Mesenchymal stem cell (in vitro differentiated cells and primary cell): ENCODE measurements around the gene REC114.

Source experiments
- DNase-seq: peaks from one replicate; pipeline ENCODE4 v3.0.0-alpha.2; 2013
- H2AFZ ChIP-seq: one replicate; pipeline ENCODE4 v1.6.1; 2013; ENCODE audit warnings: low read depth, mild to moderate bottlenecking, control low read depth, inconsistent platforms, low read length, moderate library complexity
- H2AK5ac ChIP-seq: 2 replicates; pipeline ENCODE4 v1.6.1; 2013; ENCODE audit warnings: low read length, moderate library complexity, mild to moderate bottlenecking, inconsistent platforms; ENCODE audit not compliant: severe bottlenecking
- H2BK120ac ChIP-seq: one replicate; pipeline ENCODE4 v1.6.1; 2013; ENCODE audit warnings: low read depth, mild to moderate bottlenecking, inconsistent platforms, low read length, moderate library complexity
- H2BK12ac ChIP-seq, 2 experiments: one replicate each; pipeline ENCODE4 v1.6.1; 2013; ENCODE audit warnings: inconsistent platforms in 2 of 2, low read length in 2 of 2, mild to moderate bottlenecking in 2 of 2, moderate library complexity in 2 of 2, control low read depth in 1 of 2
- H2BK15ac ChIP-seq: one replicate; pipeline ENCODE4 v1.6.1; 2013; ENCODE audit warnings: mild to moderate bottlenecking, low read depth, inconsistent platforms; ENCODE audit not compliant: poor library complexity, severe bottlenecking
- H2BK5ac ChIP-seq: 2 replicates; pipeline ENCODE4 v1.6.1; 2013; ENCODE audit warnings: low read depth, mild to moderate bottlenecking, low read length, control low read depth, inconsistent platforms; ENCODE audit not compliant: poor library complexity, severe bottlenecking
- H3K14ac ChIP-seq, 2 experiments: one replicate each; pipeline ENCODE4 v1.6.1; 2013; ENCODE audit warnings: inconsistent platforms in 2 of 2, low read length in 2 of 2, control low read depth in 1 of 2, mild to moderate bottlenecking in 1 of 2, moderate library complexity in 1 of 2
- H3K18ac ChIP-seq, 2 experiments: one replicate each; pipeline ENCODE4 v1.6.1; 2013; ENCODE audit warnings: inconsistent platforms in 2 of 2, low read length in 2 of 2, control low read depth in 1 of 2, low read depth in 1 of 2, mild to moderate bottlenecking in 1 of 2
- H3K23ac ChIP-seq, 2 experiments: one replicate each; pipeline ENCODE4 v1.6.1; 2013; ENCODE audit warnings: inconsistent platforms in 2 of 2, low read length in 2 of 2, mild to moderate bottlenecking in 2 of 2, moderate library complexity in 2 of 2, control low read depth in 1 of 2
- H3K27ac ChIP-seq: 2 replicates; pipeline ENCODE4 v1.5.1; 2013; ENCODE audit warnings: mild to moderate bottlenecking, moderate library complexity, low read length, control low read depth, inconsistent platforms; ENCODE audit not compliant: poor library complexity, severe bottlenecking
- H3K27me3 ChIP-seq, 2 experiments: 2 replicates each; pipeline versions ENCODE4 v1.6.1 to v1.7.0; 2013; ENCODE audit warnings: low read length in 2 of 2, mild to moderate bottlenecking in 2 of 2, moderate library complexity in 2 of 2, control low read depth in 1 of 2, inconsistent platforms in 1 of 2; ENCODE audit not compliant: control insufficient read depth in 1 of 2, insufficient read depth in 1 of 2
- H3K36me3 ChIP-seq, 2 experiments: 2 replicates each; pipeline versions ENCODE4 v1.6.1 to v1.7.0; 2013; ENCODE audit warnings: low read length in 2 of 2, control low read depth in 1 of 2, inconsistent platforms in 1 of 2, low read depth in 1 of 2, mild to moderate bottlenecking in 1 of 2; ENCODE audit not compliant: insufficient read depth in 2 of 2, control insufficient read depth in 1 of 2
- H3K4ac ChIP-seq, 2 experiments: one replicate each; pipeline ENCODE4 v1.6.1; 2013; ENCODE audit warnings: inconsistent platforms in 2 of 2, low read length in 2 of 2, mild to moderate bottlenecking in 2 of 2, moderate library complexity in 2 of 2, control low read depth in 1 of 2, low read depth in 1 of 2
- H3K4me1 ChIP-seq: 2 replicates; pipeline ENCODE4 v1.6.1; 2013; ENCODE audit warnings: low read depth, low read length, control low read depth; ENCODE audit not compliant: control insufficient read depth, insufficient read depth
- H3K4me2 ChIP-seq: 2 replicates; pipeline ENCODE4 v1.6.1; 2013; ENCODE audit warnings: low read length, mild to moderate bottlenecking, inconsistent platforms; ENCODE audit not compliant: poor library complexity, severe bottlenecking
- H3K4me3 ChIP-seq, 2 experiments: 2 replicates each; pipeline versions ENCODE4 v1.5.1 to v1.7.0; 2013; ENCODE audit warnings: low read length in 2 of 2, mild to moderate bottlenecking in 2 of 2, control low read depth in 1 of 2, low read depth in 1 of 2; ENCODE audit not compliant: insufficient read depth in 1 of 2
- H3K79me1 ChIP-seq: replicated peaks from 2 replicates; pipeline ENCODE4 v1.6.1; 2013; ENCODE audit warnings: mild to moderate bottlenecking, control low read depth, low read length, inconsistent platforms; ENCODE audit not compliant: poor library complexity, severe bottlenecking
- H3K9ac ChIP-seq: 2 replicates; pipeline ENCODE4 v1.7.0; 2013; ENCODE audit warnings: mild to moderate bottlenecking, low read length, moderate library complexity
- H3K9me3 ChIP-seq: 2 replicates; pipeline ENCODE4 v1.7.0; 2013; ENCODE audit warnings: mild to moderate bottlenecking, low read length; ENCODE audit not compliant: control insufficient read depth
- H4K8ac ChIP-seq: one replicate; pipeline ENCODE4 v1.6.1; 2013; ENCODE audit warnings: inconsistent platforms, mild to moderate bottlenecking, low read length, moderate library complexity
- H4K91ac ChIP-seq: one replicate; pipeline ENCODE4 v1.6.1; 2013; ENCODE audit warnings: mild to moderate bottlenecking, low read length, inconsistent platforms
- WGBS: methylation state at CpG from one replicate; pipeline ENCODE4 v1.1.7; 2013; ENCODE audit warnings: mixed read lengths; 5-methylcytosine and 5-hydroxymethylcytosine counted together

Gene REC114

DNA sequence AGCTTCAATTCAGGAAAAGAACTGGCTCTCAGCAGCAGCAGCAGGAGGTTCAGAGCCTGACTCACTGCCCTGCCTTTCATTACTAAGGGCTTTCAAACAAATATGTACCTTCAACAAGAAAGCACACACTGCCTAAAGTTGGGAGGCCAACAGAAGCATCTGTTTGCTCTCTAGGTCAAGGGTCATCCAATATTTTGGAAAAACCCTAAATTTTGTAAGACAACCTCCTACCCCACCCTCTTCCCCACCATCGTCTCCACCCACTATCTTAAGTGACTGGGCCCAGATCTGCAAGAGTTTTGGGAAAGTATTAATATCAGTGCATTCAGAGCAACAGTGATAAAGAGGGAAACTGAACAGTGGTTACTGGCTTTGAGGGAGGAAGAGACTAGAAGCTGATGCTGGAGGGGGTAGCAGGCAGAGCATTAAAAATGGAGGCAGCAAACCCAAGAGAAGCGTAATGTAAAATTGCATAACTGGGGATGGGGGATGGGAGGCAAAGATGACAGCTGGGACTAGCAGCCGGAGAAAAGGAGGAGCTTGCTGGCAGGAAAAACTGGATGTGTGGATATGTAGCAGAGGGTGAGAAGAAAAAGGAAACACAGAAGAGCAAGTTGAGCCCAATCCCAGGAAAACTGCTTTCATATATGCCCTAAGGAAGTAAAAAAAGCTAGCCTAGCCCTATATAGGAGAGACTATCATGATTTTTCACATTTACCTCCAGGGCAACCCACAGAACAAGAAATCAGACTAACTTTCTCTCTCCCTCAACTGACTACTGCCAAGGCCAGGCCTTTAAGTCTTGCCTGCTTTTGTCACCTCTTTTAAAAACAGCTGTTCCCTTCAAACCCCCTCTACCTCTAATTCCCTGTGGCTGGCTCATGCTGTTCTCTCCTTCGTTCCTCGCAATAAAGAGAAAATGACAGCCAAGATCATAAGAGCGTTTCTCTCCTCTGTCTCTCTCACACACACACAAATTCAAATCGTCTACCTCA is 158.8 kb downstream of the REC114 start:
- Histone ChIP-seq H2BK5ac (no peak overlapping the region), H4K91ac (no peak overlapping the region), H3K4me2 (no peak overlapping the region), H3K27me3 (no peaks in the 10 kb centered on the region), H3K36me3 (peaks cover 4 to 10% of the 10 kb centered on the region in 2 experiments), H3K23ac (no peak overlapping the region), H2AFZ (no peak overlapping the region), H3K14ac (no peak overlapping the region), H3K27ac (peak overlapping the region; percentile 38), H3K9ac (peak overlapping the region; percentile 48), H2BK15ac (no peak overlapping the region), H3K18ac (peak overlapping the region in 1 of 2 experiments; percentile 44), H3K9me3 (no peaks in the 10 kb centered on the region), H3K4ac (peak overlapping the region in 1 of 2 experiments; percentile 51), H2BK120ac (no peak overlapping the region), H3K79me1 (peaks cover 13% of the 10 kb centered on the region), H2BK12ac (no peak overlapping the region), H3K4me3 (peak overlapping the region in 1 of 2 experiments; percentile 47), H3K4me1 (peaks cover 15% of the 10 kb centered on the region), H2AK5ac (no peak overlapping the region), H4K8ac (no peak overlapping the region)
- WGBS: 30% methylated on average over 6 of the region's 7 CpGs
- peak; percentile 79 for DNase-seq

DNA sequence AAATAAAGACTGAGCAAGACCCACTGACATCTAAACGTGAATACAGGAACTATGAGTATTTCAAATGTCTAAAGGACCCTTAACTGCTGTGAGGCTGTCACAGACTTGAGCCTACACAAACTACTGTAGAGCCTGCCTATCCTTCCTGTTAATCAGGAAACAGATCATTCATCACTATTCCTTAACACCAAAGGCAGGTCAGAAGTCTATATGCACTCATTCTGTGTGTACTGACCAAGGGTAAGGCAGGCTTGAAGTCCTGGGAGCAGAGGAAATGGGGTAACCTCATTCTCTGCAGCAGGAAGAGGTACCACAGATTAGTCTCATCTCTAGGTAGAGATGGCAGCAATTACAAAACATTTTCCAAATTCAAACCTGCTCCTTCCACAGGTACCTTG is 159.5 kb downstream of the REC114 start:
- Histone ChIP-seq H3K18ac (peak overlapping the region in 1 of 2 experiments; percentile 49), H3K14ac (no peak overlapping the region), H3K27me3 (no peaks in the 10 kb centered on the region), H3K23ac (no peak overlapping the region), H4K8ac (no peak overlapping the region), H2BK120ac (no peak overlapping the region), H2BK5ac (no peak overlapping the region), H3K4ac (peak overlapping the region in 1 of 2 experiments; percentile 51), H2BK12ac (no peak overlapping the region), H3K9me3 (no peaks in the 10 kb centered on the region), H4K91ac (no peak overlapping the region), H3K36me3 (peaks cover 0 to 10% of the 10 kb centered on the region in 2 experiments), H3K9ac (peak overlapping the region; percentile 48), H3K79me1 (peaks cover 13% of the 10 kb centered on the region), H2AFZ (no peak overlapping the region), H3K4me2 (no peak overlapping the region), H3K4me1 (peaks cover 15% of the 10 kb centered on the region), H2AK5ac (no peak overlapping the region), H3K4me3 (peak overlapping the region in 1 of 2 experiments; percentile 47), H2BK15ac (no peak overlapping the region), H3K27ac (no peak overlapping the region)
- 0% methylated on average over 1 of the region's 1 CpG for WGBS
- peak; percentile 33 for DNase-seq

DNA sequence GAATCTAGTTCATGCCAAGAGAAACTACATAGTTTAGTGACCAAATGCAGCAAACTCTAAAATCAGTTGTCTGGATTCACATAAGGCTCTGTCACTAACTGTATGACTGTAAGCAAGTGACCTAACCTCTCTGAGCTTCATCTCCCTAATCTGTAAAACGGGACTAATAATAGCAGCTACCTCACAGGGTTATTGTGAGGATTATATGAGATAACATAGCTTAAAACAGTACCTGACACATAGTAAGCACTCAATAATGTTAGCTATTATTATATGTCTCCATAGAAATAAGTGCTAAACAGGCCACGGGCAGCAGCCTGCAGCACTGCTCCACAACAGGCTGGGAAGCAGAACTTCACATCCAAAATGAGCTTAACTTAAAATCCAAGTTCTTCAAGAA is 160.0 kb downstream of the REC114 start:
- DNase-seq: peak; percentile 22
- no peak overlapping the region for H3K4me3 ChIP-seq
- peak overlapping the region; percentile 48 for H3K9ac ChIP-seq
- H2AFZ ChIP-seq: no peak overlapping the region
- no peak overlapping the region for H3K14ac ChIP-seq
- H4K91ac ChIP-seq: no peak overlapping the region
- no peak overlapping the region for H2AK5ac ChIP-seq
- 100% methylated on average over 1 of the region's 2 CpGs for WGBS
- no peak overlapping the region for H3K27ac ChIP-seq
- peaks cover 0 to 10% of the 10 kb centered on the region in 2 experiments for H3K36me3 ChIP-seq
- H3K9me3 ChIP-seq: no peaks in the 10 kb centered on the region
- no peak overlapping the region for H3K18ac ChIP-seq
- no peak overlapping the region for H2BK15ac ChIP-seq
- H3K4ac ChIP-seq: no peak overlapping the region
- peaks cover 14% of the 10 kb centered on the region for H3K79me1 ChIP-seq
- no peak overlapping the region for H2BK120ac ChIP-seq
- no peaks in the 10 kb centered on the region for H3K27me3 ChIP-seq
- peaks cover 15% of the 10 kb centered on the region for H3K4me1 ChIP-seq
- H2BK5ac ChIP-seq: no peak overlapping the region
- H3K4me2 ChIP-seq: no peak overlapping the region
- no peak overlapping the region for H3K23ac ChIP-seq
- no peak overlapping the region for H2BK12ac ChIP-seq
- no peak overlapping the region for H4K8ac ChIP-seq

DNA sequence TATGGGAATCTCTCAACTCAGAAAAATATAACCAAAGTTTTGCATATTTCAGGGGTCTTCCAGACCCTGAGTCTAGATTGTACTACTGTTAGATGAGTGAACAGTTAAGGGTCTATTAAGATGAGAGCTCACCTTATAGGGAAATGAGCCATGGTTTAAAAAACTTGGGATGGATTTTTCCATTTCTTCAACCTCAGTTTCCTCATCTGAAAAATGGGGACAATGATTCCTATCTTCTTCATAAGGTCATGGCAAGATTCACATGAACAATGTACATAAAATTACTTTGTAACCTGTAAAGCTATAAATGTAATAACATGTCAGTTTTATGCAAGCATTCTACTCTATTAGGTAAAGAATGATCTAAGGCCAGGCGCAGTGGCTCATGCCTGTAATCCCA is 161.5 kb downstream of the REC114 start:
- WGBS: 100% methylated on average over 1 of the region's 1 CpG
- Histone ChIP-seq H2BK15ac (no peak overlapping the region), H3K4me3 (no peak overlapping the region), H3K4ac (no peak overlapping the region), H3K9me3 (no peaks in the 10 kb centered on the region), H4K91ac (no peak overlapping the region), H3K27ac (no peak overlapping the region), H3K4me2 (no peak overlapping the region), H2BK12ac (no peak overlapping the region), H3K18ac (no peak overlapping the region), H3K14ac (no peak overlapping the region), H2AK5ac (no peak overlapping the region), H3K4me1 (peaks cover 9% of the 10 kb centered on the region), H3K27me3 (no peaks in the 10 kb centered on the region), H3K79me1 (peaks cover 13% of the 10 kb centered on the region), H2BK120ac (no peak overlapping the region), H3K9ac (no peak overlapping the region), H3K23ac (no peak overlapping the region), H4K8ac (no peak overlapping the region), H2BK5ac (no peak overlapping the region), H3K36me3 (peaks cover 0 to 10% of the 10 kb centered on the region in 2 experiments), H2AFZ (no peak overlapping the region)
- DNase-seq: no peak
